ENCODE measurements around the gene DCC. TPM values are rescaled to one million over a fixed set of nuclear protein-coding genes. Genes with fewer than 3 reads are reported as not detected.

DCC gene
- polyA plus RNA-seq, 10 donors: 0.03 to 1.6 (median 0.21) TPM

DNA sequence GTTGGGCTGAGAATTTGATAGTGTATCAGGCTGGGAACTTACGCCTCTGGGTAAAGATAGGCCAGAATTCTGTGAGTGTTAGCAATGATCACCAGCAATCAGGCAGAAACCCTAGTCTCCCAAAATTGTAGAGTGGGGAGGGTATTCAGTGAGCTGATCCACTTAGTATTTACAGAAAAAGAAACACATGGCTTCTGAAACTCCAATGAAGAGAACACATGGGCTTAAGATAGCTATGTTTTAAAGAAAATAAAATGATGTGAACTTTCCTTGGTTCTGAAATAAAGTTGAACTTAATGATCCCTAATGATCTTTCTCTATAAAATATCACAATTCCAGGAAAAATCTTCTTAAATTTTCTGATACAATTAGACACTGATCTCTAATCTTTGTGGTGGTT is 472.8 kb downstream of the DCC start:
- DNase-seq: no peak

DNA sequence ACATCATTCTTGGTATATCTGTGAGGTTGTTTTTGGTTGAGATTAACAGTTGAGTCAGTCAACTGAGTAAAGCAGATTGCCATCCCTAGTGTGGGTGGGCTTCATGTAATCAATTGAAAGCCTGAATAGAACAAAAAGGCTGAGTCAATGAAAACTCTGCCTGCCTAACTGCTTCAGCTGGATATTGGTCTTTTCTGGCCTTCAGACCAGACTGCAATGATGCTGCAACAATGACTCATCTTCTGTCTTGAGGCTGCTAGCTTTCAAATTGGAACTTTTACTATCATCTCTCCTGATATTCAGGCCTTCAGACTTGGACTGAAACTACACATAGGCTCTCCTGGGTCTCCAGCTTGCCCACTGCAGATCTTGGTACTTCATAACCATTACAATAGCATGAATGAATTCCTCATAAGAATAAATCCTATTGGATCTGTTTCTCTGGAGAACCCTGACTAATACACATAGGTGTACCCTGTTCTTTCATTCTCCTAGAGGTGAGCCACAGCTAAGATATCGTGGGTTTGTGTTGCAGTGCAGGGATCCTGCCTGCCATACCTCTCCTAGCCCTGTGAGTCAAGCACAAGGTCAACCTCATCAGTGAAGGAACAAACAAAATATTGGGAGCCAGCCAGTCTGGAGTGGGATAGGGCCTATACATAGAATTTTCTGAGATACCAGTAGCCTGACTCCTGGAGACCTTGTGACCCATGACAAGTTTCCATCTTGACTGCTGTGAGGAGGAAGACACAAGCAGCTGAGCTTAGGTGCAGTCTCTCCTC is 473.8 kb downstream of the DCC start:
- DNase-seq: no peak

DNA sequence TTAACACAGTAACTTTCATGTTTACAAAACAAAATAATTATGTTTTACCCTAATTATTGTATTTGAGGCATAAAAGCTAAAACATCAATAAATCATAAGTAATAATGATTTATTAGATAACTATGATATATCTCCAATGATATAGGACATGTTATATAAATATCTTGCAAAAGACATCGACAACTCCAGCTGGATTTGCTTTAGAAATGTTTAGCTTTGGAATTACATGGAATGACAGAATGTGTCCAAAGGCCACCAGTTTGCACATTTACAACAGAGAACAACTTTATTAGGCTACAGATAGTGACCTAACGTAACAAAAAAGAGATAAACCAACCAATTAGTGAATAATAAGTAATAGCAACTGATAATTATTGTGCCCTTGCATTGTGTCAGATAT is 475.7 kb downstream of the DCC start:
- DNase-seq: no peak

DNA sequence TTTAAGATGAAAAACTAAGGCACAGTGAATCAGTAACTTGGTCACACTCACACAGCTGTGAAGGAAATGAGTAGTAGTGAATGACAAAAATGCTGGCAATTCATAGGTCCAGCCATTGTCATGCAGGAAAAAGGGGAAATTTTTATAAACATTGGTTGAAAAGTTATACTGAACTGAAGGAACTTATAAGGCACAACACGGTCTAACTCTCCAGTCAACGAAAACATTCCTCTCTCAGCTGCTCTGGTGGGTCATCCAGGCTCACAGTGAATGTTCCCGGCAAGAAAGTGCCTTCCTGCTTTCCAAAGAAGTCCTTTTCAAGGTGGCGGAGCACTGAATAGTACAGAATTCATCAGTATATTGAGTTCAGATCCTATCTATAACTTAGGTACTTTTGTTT is 476.1 kb downstream of the DCC start:
- DNase-seq: no peak

DNA sequence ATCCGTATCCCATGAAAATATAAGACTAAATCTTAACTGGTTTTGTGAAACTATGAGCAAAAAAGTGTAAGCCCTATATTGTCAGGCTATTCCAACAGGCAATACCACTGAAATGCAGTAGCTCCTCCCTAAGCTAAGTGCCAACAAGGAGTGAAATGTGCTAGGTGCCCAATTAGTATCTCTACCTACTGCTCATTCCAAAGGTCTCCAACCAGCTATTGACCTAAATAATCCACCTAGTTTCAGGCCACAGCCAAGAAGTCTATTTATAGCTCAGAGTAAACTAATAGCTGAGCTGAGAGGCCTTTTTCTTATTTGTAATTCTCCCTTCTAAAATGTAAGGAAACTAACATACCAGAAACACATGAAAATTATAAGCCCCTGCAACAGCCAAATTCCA is 482.2 kb downstream of the DCC start:
- DNase-seq: no peak

DNA sequence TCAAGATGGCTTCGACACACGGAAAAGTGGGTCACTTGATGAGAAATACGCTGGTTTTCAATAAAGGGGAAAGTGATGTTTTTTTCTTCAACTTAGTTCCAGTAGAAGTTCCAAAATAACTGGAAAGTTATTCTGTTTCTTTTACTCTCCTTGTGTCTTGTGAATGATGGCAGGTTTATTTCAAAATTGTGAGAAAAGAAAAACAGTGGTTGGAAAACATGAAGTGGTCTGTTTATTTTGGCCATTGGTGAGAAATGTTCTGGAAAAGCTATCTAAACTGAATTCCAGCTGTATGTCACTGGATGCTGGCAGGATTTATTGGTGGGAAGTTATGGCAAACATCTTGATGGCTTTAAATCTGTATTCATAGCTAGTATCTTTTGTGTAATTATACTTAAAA is 484.1 kb downstream of the DCC start:
- DNase-seq: peak in 1 of 3 donors; percentile 10

DNA sequence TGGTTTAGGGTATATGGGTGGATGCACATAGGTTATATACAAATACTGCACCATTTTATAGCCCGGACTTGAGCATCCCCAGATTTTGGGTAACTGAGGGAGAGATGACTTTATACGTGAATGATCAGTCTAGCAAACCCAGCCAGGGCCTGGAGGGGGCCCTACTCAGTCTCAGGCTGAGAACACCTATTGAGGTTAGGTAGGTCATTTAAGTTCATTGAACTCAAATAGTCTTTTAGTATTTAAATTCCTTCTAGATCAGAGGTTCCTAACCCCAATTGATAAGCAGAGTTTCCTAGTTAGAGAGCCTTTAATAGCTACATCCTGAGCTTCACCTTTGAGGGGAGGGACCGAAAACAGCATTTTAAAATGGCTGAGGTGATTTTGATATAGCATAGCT is 487.0 kb downstream of the DCC start:
- no peak for DNase-seq

DNA sequence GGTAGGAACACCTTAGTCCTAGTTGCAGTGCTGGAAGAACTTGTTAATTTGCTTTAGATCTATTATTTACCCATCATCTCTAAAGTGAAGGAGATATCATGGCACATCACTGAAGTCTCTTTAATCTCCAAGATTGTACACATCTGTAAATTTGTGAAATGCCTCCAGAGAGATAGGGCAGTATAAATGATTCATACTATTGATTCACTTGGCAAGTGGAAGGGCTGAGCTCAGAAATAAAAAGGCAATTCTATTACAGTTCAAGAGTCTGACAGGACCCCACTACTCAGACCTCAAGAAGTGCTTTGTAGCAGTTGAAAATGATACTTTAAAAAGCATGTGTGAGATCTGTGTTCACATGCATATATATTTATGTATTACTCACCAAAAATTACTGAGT is 489.3 kb downstream of the DCC start:
- DNase-seq: peak in 1 of 3 donors; percentile 1

DNA sequence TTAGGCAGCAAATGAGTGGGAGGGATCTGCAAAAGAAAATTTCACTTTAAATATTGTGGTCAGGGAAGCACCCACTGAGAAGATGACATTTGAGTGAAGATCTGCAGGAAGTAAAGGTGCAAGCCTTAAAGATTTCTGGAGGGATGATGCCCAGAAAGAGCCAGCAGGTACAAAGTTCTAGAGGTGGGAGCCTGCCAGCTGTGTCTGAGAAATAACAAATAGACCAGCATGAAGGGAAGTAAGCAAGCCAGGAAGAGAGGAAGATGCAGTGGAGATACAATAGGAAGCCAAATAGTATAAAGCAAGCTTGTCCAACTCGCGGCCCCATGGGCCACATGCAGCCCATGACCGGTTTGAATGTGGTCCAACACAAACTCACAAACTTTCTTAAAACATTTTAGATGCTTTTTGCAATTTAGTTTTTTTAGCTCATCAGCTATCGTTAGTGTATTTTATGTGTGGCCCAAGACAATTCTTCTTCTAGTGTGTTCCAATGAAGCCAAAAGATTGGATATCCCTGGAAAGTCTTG is 489.9 kb downstream of the DCC start:
- peak in 2 of 3 donors; percentile 37 to 60 for DNase-seq

DNA sequence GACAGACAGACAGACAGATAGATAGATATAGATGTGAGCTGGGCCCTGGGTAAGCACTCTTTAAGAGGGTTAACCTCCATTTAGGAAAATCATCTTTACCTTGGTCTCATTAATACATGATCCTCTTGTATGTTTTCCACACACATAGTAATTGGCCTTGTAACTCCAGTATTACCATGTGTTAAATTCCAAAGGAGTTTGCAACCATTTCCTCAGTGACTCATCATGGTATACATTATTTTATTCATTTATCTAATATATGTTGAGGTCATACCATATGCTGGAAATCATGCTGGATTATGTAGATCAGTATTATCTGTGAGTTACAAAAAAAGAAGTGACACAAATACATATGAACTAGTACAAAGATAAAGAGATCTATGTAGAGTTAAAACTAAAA is 504.3 kb downstream of the DCC start:
- DNase-seq: peak in 1 of 3 donors; percentile 0

DNA sequence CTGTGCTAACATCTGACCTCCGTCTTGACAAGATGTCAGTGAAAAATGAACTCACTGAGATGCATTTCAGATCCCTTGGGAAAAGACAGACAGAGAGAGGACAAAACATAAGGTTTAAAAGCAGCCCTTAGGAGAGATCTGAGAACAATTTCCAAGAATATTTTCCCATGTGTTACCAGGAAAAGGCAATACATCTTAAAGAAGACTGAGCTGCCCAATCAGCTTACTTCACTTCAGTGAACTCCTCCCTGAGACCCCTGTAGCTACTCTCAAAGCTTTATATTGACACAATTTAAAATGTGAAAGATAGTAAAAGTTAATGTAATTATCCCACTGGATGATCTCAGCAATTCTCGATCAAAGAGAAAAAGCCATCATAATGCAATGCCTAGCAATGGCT is 505.0 kb downstream of the DCC start:
- no peak for DNase-seq

DNA sequence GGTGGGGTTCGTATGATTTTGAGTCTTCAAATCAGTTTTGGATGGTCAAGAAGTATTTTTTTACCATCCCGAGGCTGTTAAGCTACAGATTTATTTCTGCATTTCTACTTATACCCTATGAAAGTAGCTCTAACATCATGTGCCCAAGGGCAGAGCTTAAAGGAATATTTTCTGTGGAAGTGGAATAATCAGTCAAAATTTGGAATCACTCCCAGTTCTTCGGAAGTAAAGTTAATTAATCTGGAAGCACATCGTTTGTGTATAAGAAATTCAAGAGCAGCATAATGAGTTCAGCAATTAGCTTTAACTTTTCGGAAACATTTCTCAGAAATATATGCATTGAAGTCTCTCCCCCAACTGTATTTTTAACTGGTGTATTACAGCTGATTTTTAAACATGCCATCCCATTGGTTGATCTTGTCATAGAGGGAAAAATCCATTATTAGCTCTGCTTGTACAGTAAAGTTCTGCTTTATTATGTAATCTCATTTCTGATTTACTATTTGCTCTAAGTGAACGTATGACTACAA is 510.1 kb downstream of the DCC start:
- DNase-seq: no peak

DNA sequence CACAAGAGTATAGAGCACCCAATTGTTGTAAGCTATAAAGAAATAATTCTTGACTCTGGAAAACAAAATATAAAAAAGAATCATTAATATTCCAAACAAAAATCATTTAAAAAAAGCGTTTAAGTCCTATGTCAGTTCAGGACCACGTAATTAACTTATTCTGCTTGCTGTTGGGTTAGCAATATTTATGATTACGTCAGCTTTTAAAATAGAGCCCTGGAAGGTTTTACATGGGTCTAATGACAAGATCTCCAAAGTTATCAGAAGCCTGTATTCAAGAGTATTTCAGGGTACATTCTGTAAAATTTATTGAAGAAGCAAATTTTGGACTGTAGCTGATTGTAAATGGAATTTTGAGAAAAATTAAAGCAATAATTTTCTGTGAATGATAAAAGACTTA is 521.6 kb downstream of the DCC start:
- DNase-seq: no peak

DNA sequence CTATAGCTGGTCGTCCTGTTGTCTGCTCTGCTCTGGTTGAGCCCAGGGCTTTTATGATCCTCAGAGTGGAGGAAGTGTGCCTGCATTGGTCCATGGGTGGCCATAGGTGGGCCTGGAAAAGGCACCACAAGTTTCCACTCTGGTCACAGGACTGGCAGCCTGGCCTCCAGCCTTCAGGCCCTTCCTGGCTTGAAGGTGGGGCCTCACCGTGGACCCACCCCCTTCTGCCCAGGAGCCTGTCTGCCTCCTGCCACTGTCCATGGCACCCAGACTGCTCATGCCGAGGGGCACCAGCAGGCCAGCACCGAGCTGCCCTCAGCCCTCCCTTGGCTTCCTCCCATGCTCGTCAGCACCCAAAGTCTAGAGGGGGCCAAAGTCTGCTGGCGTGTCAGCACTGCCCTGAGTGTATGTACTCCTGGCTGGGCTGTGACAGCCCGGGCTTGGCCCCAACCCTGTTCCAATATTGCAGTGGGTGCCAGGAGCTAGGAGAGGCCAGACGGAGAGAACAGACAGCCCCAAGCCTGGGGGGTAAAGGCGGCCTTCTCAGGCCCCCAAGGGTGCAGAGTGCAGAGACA is 529.4 kb downstream of the DCC start:
- no peak for DNase-seq

DNA sequence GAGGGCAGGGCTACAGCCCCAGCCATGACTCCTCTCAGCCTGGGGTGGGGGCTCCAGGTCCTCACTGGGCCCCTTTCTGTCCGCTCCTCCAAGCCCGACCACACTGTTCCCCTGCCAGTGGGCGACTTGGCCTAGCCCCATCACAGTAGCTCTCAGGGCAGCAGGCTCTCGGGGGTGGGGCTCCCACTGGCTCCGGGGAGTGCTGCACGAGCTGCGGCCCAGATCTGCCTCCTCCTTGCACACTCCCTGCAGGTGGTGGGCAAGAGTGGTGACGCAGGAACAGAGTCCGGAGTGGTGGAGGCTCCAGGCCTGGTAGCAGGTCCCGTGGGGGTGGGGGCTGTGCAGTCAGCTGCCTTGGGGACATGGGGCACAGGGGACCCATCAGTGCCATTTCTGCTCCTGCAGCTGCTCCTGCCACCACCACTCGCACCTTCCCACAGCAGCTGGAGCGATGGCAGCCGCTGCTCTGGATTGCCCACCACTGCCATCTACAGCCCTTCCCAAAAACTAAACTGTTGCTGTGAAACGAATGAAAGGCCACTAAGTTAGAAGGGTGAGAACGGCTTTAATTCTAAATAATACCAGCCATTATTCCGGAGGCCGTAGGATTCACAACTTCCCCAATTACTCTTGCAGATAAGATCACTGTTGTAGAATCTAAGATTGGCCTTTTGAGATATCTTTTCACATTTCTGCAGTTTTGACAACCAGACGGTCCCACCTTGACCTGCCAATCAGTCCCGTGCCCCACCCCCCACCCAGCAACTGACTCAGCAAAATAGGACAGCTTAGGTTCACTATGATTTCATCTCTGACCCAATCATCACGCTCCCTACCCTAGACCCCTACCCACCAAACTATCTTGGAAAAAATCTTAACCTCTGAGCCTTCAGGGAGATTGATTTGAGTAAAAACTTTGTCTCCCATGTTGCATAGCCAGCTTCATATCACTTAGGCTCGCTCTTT is 530.2 kb downstream of the DCC start:
- DNase-seq: no peak

DNA sequence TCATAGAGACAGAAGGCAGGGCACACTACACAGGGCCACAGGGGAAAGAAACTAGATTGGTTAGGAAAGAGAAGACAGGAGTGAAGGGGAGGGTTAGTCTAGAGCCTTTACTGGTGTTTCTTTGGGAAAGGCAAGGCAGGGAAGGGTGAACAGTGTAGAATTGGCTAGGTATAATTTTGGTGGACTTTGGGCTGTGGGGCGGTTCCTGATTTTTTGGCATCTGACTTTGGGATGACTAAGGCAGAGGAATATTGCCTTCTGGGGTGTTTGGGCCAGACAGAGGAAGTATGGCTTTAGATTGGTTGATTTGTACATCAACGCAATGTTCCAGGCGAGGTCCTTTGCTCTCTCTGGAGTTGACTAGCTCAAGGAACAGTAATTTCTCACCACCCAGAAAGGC is 534.8 kb downstream of the DCC start:
- DNase-seq: no peak

DNA sequence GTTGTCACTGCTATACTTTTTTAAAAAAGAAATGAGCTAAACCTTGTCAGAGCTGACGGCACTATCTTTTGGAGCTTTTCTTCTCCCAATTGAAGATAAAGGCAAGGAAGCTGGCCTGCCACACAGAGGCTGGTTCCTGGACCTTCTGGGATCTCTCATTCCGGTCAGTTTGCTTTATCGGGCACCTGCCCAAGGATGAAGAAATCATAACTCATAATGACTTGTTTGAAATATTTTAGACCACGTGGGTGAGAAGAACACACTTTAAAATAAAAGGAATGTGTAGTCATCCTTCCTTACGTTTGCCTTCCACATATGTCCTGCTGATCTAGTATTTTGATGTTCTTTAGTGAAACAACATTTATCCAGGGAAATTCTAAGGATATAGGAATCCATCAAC is 535.7 kb downstream of the DCC start:
- no peak for DNase-seq

DNA sequence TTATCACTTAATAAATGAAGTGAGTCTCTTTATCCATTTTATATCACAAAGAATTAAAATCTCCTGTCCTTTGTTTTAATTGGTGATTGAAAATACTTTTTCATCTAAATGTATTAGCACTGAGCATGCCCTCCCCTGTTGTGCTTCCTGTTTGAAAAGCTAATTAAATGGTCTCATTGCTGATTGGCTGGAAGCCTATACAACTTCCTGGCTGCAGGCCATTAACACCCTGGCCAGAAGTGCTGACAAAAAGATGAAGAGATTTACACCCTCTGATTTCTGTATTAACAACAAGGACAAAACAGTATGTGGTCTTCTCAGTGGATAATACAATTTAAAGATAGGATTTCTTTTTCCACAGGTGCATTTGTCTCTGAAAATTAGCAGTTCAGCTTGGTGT is 548.0 kb downstream of the DCC start:
- DNase-seq: no peak

DNA sequence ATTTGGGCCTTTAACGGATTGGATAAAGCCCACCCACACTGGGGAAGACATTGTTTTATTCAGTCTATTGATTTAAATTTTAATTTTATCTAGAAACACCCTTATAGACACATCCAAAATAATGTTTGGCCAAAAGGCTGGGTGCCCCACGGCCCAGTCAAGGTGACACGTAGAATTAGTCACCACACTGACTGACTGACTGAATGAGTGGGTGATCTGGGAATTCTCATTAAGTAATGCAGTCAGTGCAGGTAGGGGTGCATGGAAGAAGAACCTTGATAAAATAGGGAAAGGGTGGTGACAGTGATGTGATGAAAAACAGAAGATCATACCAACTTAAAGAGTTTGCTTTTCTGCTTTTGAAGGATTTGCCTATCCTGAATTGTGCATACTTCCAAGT is 554.8 kb downstream of the DCC start:
- no peak for DNase-seq

DNA sequence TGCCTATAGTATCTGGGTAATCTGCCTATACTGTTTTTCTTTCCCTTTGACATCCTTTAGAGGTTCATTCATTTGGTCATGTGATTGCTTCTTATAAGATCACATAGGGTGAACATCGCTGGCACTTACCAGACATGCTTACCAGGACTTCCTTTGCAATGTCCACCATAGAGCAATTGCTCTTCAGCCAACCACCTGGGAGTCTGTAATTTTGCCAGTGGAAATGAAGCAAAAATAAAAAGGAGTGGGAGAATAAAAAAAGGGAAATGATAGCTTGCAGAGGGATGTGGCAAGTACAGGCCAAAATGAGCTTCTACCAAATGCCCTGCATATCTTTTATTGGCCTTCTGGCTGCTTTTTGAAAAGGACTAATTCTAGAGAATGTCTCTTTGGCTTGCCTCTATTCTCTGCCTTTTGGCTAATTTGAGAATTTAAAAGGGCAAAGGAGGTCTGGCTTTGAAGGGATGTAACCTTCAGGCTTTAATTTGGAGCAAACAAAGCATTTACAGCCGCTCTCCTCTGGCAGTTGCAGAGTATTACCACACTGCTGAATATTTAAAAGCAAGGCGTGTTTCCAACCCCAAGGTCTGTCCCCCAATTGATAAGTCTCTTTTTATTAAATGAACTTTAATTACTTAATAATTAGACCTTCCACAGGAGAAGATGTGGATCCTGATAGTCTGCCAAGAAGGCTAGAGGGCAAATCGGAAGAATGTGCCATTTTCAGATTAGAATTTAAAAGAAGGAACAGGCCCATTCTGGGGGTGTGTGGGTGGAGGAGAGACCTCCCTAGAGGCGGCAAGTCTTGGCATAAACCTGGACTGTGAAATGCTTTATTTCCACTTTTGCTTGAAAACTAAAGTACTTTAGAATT is 557.9 kb downstream of the DCC start:
- no peak for DNase-seq

DNA sequence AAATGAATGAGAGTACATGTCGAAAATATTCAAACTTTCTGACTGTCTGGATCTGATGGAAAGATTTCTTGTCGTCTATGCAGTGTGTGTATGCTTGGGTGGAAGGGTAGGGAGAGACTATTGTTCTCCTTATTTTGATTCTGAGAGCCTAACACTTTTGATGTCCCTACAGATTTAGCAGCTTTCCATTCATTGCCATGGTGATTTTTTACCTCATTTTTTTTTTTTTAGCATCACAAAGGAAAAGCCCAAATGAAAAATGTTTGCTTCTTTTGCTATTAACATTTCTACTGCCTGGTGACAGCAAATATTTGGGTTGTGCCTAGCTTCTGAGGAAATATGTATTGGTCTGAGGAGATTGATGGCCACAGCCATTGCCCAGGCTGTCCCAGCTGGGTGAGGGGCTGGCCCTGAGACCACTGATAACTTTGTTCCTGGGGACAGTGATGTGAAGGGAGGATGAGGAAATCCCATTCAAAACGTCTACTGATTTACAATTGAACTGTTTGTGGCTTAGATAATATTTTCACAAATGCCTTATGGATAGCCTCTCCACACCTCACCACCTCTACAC is 558.6 kb downstream of the DCC start:
- no peak for DNase-seq

All from muscle of back (tissue), 11 donors.